B cell (primary cell): ENCODE measurements around the gene MAML3. TPM values are rescaled to one million over a fixed set of nuclear protein-coding genes. Genes with fewer than 3 reads are reported as not detected.

Experiments used
- ATAC-seq: fragments of 200-7000 bp; cut with Tn5 transposase; one replicate; pipeline ENCODE4 v1.10.0; 2021; ENCODE audit warnings: low read depth, mild to moderate bottlenecking, moderate number of reproducible peaks, moderate library complexity
- CTCF ChIA-PET: fragments of 350-600 bp; sonication (Branson Sonifier 250); formaldehyde crosslinking; loops from one replicate; lab custom pipeline; 2021; ENCODE audit warnings: antibody characterized with exemption, inconsistent platforms; lab: Charles Lee
- POLR2A ChIA-PET: fragments of 350-600 bp; sonication (Branson Sonifier 250); formaldehyde crosslinking; loops from one replicate; lab custom pipeline; 2021; ENCODE audit warnings: antibody characterized with exemption; lab: Charles Lee
- DNase-seq: peaks from one replicate; pipeline ENCODE4 v3.0.0; 2013
- H2AFZ ChIP-seq: 2 replicates; pipeline ENCODE4 v1.6.1; 2012; ENCODE audit warnings: mild to moderate bottlenecking, low read depth, low read length; ENCODE audit not compliant: insufficient read depth, poor library complexity, severe bottlenecking
- H3K27ac ChIP-seq, 2 donors: 1 replicate in 1 of 2; 2 replicates in 1 of 2; pipeline ENCODE4 v1.5.1; 2012 to 2013; ENCODE audit warnings: low read length in 2 of 2, mild to moderate bottlenecking in 2 of 2, moderate library complexity in 1 of 2
- H3K27me3 ChIP-seq, 4 experiments: fragments of 200-600 bp in 1 of 4; sonication (generic) in 1 of 4; replicated peaks in 1 of 4; 1 replicate in 2 of 4; 2 replicates in 2 of 4; pipeline versions ENCODE4 v1.6.1 to v1.7.0; 2013 to 2016; ENCODE audit warnings: low read length in 3 of 4, mild to moderate bottlenecking in 2 of 4, mixed read lengths in 1 of 4, moderate library complexity in 1 of 4; ENCODE audit not compliant: insufficient read depth in 4 of 4, control insufficient read depth in 3 of 4; ENCODE audit errors: control extremely low read depth in 1 of 4
- H3K36me3 ChIP-seq, 2 experiments: replicated peaks in 1 of 2; 1 replicate in 1 of 2; 2 replicates in 1 of 2; pipeline versions ENCODE4 v1.6.1 to v1.7.1; 2013; ENCODE audit warnings: low read length in 1 of 2; ENCODE audit not compliant: insufficient read depth in 2 of 2, control insufficient read depth in 1 of 2; ENCODE audit errors: control extremely low read depth in 1 of 2, extremely low read depth in 1 of 2
- H3K4me1 ChIP-seq, 2 donors: fragments of 200-600 bp in 1 of 2; sonication (generic) in 1 of 2; 1 replicate in 1 of 2; 2 replicates in 1 of 2; pipeline versions ENCODE4 v1.5.1 to v1.6.1; 2013 to 2017; ENCODE audit warnings: low read length in 2 of 2; ENCODE audit not compliant: control insufficient read depth in 2 of 2, insufficient read depth in 2 of 2
- H3K4me2 ChIP-seq: replicated peaks from 2 replicates; pipeline ENCODE3; 2012; ENCODE audit warnings: mild to moderate bottlenecking, low read depth, low read length; ENCODE audit not compliant: poor library complexity, severe bottlenecking
- H3K4me3 ChIP-seq, 5 experiments: fragments of 200-600 bp in 1 of 5; sonication (generic) in 1 of 5; 1 replicate in 3 of 5; 2 replicates in 2 of 5; pipeline versions ENCODE4 v1.5.1 to v1.7.0; 2011 to 2016; ENCODE audit warnings: low read length in 4 of 5, mild to moderate bottlenecking in 4 of 5, low read depth in 2 of 5, control low read depth in 1 of 5, moderate library complexity in 1 of 5; ENCODE audit not compliant: insufficient read depth in 1 of 5; ENCODE audit errors: control extremely low read depth in 1 of 5, extremely low read depth in 1 of 5
- H3K79me2 ChIP-seq: fragments of 200-600 bp; sonication (generic); one replicate; pipeline ENCODE4 v1.6.0; 2016; ENCODE audit warnings: low read length; ENCODE audit not compliant: control insufficient read depth, insufficient read depth
- H3K9ac ChIP-seq: fragments of 200-600 bp; sonication (generic); 2 replicates; pipeline ENCODE4 v1.6.1; 2017; ENCODE audit warnings: mild to moderate bottlenecking, low read length, moderate library complexity
- H3K9me3 ChIP-seq, 3 donors: one replicate each; pipeline versions ENCODE4 v1.6.1 to v1.7.1; 2013; ENCODE audit warnings: low read length in 2 of 3; ENCODE audit not compliant: control insufficient read depth in 2 of 3, insufficient read depth in 1 of 3; ENCODE audit errors: control extremely low read depth in 1 of 3
- H4K20me1 ChIP-seq: 2 replicates; pipeline ENCODE4 v1.6.0; 2012; ENCODE audit warnings: mild to moderate bottlenecking, low read length; ENCODE audit not compliant: insufficient read depth, control insufficient read depth, poor library complexity, severe bottlenecking
- H3K27ac Mint-ChIP-seq: one replicate; pipeline ENCODE4 v1.8.0; 2021; ENCODE audit warnings: mixed read lengths
- H3K27me3 Mint-ChIP-seq: one replicate; pipeline ENCODE4 v1.8.0; 2021; ENCODE audit warnings: mixed read lengths
- H3K4me1 Mint-ChIP-seq: one replicate; pipeline ENCODE4 v1.8.0; 2021; ENCODE audit warnings: mixed read lengths
- H3K4me3 Mint-ChIP-seq: one replicate; pipeline ENCODE4 v1.8.0; 2021; ENCODE audit warnings: mixed read lengths
- H3K9me3 Mint-ChIP-seq: one replicate; pipeline ENCODE4 v1.8.0; 2022; ENCODE audit warnings: mixed read lengths; ENCODE audit not compliant: insufficient read depth
- EZH2 ChIP-seq: IDR thresholded peaks from 2 replicates; pipeline ENCODE4 v1.6.1; 2012; ENCODE audit warnings: borderline replicate concordance, low read depth, mild to moderate bottlenecking, moderate library complexity, low read length; ENCODE audit not compliant: insufficient read depth, poor library complexity, severe bottlenecking
- WGBS: methylation state at CpG from one replicate; pipeline ENCODE4 v1.1.5; 2013; ENCODE audit warnings: missing lambda C conversion rate; ENCODE audit not compliant: insufficient coverage; 5-methylcytosine and 5-hydroxymethylcytosine counted together
- intact Hi-C: fragments of 100-400 bp; cut with micrococcal nuclease; formaldehyde crosslinking; loops from one replicate; pipeline ENCODE4 v1.10.0; 2022
- polyA plus RNA-seq: library from polyadenylated mRNA; depleted of rRNA; stranded (reverse); fragments of >200 nt; gene quantifications from 2 replicates; pipeline ENCODE4 v1.2.3, GENCODE V29; 2012
- total RNA-seq, 2 donors: library from RNA; stranded (reverse); fragments of 120-200 nt in 1 of 2; gene quantifications; 1 replicate in 1 of 2; 2 replicates in 1 of 2; pipeline versions ENCODE4 v1.2.3 to v1.2.4, GENCODE V29; 2013 to 2022
- TF ChIP-seq, protein P1 (sequence below): fragments of 200-600 bp; IDR thresholded peaks from one replicate; pipeline ENCODE4 v1.8.0; 2022; ENCODE audit warnings: antibody characterized with exemption, mild to moderate bottlenecking

The MAML3 gene
- total and polyA plus RNA-seq, 2 donors (not counting 1 experiment from before 2014, with no cell fraction given), result 0.94 to 5.3 TPM

DNA sequence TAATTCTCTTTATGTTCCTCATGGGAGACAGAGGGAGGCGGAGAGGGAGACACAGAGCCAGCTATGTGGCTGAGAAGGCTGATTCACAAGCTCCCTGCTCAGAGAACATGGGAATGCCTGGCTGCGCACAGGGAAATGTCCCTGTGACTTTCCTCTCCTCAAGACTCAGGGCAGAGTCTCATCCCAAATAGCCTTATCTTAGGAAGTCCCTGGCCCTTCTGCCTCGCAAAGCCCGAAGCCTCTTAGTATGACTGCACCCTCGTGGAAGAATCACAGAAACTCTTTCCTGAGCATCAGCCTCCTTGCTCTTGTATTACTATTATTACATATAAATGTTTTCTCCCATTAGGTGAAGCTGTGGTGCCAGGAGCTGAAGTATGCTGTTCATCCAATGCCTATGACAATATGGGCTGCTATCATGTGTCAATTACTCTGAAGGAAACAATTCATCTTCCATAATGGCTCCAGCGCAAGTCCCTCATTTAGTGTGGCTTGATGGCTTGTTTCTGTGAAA is 257.8 kb downstream of the MAML3 start:
- CTCF ChIA-PET, result no interaction called here
- intact Hi-C loops, result no loop called here

DNA sequence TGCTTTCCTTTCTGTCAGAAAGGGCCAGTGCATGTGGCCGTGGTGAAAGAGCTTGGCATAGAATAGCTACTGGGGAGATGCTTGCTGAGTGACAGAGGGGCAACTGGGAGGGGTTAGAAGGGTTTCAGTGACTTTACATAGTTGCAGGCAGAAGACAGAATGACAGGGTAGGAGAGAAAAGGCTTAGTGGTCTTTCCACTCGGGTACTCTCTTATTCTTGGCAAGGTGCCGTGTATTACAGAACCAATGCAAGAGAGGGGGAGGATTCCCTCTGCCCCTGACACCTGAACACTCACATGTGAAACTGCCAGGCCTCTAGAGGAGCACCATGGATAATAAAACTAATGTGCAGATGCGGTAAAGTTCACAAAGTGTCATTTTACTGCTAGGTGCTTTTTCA is 260.2 kb downstream of the MAML3 start:
- ChIA-PET POLR2A (no interaction called here), CTCF (interaction anchor here (1.0 kb wide), 1 partner anchor 27 kb away, joined by 3 read pairs; no protein-coding TSS in a partner anchor)
- Mint-ChIP-seq H3K27ac (no peak overlapping the region), H3K4me3 (no peak overlapping the region), H3K27me3 (no peaks in the 10 kb centered on the region), H3K9me3 (no peaks in the 10 kb centered on the region), H3K4me1 (peaks cover 6% of the 10 kb centered on the region)
- DNase-seq (no peak), ATAC-seq (no peak)
- Histone ChIP-seq H3K4me1 (peaks cover 0 to 5% of the 10 kb centered on the region in 2 donors), H3K4me2 (no peak overlapping the region), H3K36me3 (no peaks in the 10 kb centered on the region), H2AFZ (no peak overlapping the region), H3K4me3 (no peak overlapping the region), H3K9ac (no peak overlapping the region), H4K20me1 (no peaks in the 10 kb centered on the region), H3K9me3 (no peaks in the 10 kb centered on the region), H3K27me3 (no peaks in the 10 kb centered on the region), H3K79me2 (no peaks in the 10 kb centered on the region), H3K27ac (no peak overlapping the region)
- WGBS, result 67% methylated on average over 1 of the region's 4 CpGs
- TF ChIP-seq, protein P1, sequence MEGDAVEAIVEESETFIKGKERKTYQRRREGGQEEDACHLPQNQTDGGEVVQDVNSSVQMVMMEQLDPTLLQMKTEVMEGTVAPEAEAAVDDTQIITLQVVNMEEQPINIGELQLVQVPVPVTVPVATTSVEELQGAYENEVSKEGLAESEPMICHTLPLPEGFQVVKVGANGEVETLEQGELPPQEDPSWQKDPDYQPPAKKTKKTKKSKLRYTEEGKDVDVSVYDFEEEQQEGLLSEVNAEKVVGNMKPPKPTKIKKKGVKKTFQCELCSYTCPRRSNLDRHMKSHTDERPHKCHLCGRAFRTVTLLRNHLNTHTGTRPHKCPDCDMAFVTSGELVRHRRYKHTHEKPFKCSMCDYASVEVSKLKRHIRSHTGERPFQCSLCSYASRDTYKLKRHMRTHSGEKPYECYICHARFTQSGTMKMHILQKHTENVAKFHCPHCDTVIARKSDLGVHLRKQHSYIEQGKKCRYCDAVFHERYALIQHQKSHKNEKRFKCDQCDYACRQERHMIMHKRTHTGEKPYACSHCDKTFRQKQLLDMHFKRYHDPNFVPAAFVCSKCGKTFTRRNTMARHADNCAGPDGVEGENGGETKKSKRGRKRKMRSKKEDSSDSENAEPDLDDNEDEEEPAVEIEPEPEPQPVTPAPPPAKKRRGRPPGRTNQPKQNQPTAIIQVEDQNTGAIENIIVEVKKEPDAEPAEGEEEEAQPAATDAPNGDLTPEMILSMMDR, result no peak
- TF ChIP-seq EZH2, result no peak
- intact Hi-C loops, result no loop called here

More for the DNA sequence above, 257.8 kb downstream of the MAML3 start:
- H3K4me2 ChIP-seq, result no peak overlapping the region
- no peak overlapping the region for H3K4me3 ChIP-seq
- no peak overlapping the region for H3K4me3 Mint-ChIP-seq
- TF ChIP-seq EZH2, result no peak
- TF ChIP-seq, protein P1, result no peak
- ATAC-seq (no peak), DNase-seq (no peak)
- no peaks in the 10 kb centered on the region for H3K27me3 Mint-ChIP-seq
- H3K9me3 ChIP-seq, result no peaks in the 10 kb centered on the region
- peaks cover 3% of the 10 kb centered on the region for H3K4me1 Mint-ChIP-seq
- no peak overlapping the region for H3K27ac Mint-ChIP-seq
- no peaks in the 10 kb centered on the region for H3K9me3 Mint-ChIP-seq
- H4K20me1 ChIP-seq, result no peaks in the 10 kb centered on the region
- H3K9ac ChIP-seq, result no peak overlapping the region
- H2AFZ ChIP-seq, result no peak overlapping the region
- no peaks in the 10 kb centered on the region for H3K79me2 ChIP-seq
- H3K36me3 ChIP-seq, result no peaks in the 10 kb centered on the region
- no peak overlapping the region for H3K27ac ChIP-seq
- peaks cover 0 to 5% of the 10 kb centered on the region in 2 donors for H3K4me1 ChIP-seq
- 93% methylated on average over 1 of the region's 6 CpGs for WGBS
- H3K27me3 ChIP-seq, result no peaks in the 10 kb centered on the region
- POLR2A ChIA-PET, result no interaction called here
